ENCODE measurements around the gene RYR2.

DNA sequence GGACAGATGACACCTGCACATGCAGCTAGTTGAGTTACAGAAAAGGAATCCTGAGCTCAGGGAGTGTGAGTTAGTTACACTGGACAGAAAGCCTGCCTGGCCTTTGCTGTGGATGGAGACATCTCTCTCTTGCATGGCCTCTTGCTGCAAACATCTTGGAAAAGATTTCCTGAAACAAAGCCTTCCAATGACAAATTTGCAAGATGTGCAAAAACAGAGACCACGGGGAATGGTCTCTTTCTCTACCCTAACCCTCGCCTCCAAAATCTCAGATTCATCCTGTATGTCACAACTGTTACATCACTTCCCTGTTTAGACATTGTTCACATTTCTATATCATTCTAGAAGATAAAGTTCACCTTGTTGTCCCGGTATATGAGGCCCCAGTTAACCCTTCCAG, 415.6 kb downstream of the RYR2 start:
- TF ChIP-seq, protein P1, sequence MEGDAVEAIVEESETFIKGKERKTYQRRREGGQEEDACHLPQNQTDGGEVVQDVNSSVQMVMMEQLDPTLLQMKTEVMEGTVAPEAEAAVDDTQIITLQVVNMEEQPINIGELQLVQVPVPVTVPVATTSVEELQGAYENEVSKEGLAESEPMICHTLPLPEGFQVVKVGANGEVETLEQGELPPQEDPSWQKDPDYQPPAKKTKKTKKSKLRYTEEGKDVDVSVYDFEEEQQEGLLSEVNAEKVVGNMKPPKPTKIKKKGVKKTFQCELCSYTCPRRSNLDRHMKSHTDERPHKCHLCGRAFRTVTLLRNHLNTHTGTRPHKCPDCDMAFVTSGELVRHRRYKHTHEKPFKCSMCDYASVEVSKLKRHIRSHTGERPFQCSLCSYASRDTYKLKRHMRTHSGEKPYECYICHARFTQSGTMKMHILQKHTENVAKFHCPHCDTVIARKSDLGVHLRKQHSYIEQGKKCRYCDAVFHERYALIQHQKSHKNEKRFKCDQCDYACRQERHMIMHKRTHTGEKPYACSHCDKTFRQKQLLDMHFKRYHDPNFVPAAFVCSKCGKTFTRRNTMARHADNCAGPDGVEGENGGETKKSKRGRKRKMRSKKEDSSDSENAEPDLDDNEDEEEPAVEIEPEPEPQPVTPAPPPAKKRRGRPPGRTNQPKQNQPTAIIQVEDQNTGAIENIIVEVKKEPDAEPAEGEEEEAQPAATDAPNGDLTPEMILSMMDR (IDR thresholded peaks at IDR 0.05), result no peak
- TF ChIP-seq POLR2A (IDR thresholded peaks at IDR 0.05), result no peak
